ENCODE results near the gene ASF1A.
A peak's percentile ranks its signal among the peaks of the same experiment; 100 is the strongest.

ASF1A gene

DNA sequence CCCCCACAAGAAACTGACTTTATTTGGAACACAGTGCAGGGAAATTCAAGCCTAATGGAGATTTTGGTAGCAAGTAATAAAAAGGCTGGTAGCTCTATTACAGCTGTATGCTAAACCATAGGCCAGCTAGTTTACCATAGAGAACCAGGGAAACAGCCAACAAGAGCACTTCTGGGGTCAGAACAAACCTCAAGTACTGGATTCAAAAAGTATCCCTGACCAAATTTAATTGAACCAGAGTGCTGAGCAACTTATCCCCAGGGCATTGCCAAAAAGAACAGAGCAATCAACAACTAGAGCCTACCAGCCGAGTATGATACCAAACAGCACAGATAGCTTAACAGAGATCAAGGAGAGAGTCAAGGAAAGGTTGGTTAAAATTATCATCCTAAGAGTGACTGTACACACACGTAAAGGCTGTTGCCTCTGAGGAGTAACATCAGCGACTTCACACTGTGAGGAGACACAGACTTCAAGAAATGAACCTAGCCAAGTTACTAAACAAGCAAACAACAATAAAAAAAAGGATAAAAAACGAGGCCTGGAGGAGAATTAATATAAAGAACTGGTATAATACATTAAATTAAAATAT is 11.5 kb upstream of the ASF1A start:
- DNase-seq = no peak

DNA sequence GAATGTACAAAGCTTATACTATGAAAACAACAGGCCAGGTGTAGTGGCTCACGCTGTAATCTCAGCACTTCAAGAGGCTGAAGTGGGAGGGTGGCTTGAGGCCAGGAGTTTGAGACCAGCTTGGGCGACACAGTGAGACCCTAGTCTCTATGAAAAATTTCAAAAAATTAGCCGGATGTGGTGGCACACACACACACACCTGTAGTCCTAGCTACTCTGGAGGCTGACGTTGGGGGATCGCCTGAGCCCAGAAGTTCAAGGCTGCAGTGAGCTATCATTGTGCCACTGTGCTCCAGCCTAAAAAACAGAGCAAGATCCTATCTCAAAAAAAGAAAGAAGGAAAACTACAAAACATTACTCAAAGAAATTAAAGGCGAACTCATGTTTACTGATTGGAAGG is 7.3 kb upstream of the ASF1A start:
- no peak for DNase-seq

DNA sequence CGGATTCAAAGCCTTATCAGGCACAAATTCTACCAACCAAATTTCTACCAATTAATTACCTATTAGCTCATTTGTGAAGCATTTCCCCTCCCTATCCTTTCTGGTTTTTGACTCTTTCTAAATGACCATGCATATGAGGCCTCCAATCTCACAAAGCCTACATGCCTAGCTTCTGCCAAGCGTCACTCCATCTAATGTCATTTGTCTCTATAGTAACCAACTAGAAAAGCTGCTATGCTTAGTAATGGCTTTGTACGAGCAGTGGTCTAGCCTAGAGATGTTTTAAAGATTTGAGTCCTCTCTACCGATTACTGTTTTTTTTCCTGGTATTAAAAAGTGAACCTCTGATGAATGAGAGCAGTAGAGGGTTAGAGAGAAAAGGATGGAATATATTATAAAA is 4.8 kb upstream of the ASF1A start:
- DNase-seq = no peak

DNA sequence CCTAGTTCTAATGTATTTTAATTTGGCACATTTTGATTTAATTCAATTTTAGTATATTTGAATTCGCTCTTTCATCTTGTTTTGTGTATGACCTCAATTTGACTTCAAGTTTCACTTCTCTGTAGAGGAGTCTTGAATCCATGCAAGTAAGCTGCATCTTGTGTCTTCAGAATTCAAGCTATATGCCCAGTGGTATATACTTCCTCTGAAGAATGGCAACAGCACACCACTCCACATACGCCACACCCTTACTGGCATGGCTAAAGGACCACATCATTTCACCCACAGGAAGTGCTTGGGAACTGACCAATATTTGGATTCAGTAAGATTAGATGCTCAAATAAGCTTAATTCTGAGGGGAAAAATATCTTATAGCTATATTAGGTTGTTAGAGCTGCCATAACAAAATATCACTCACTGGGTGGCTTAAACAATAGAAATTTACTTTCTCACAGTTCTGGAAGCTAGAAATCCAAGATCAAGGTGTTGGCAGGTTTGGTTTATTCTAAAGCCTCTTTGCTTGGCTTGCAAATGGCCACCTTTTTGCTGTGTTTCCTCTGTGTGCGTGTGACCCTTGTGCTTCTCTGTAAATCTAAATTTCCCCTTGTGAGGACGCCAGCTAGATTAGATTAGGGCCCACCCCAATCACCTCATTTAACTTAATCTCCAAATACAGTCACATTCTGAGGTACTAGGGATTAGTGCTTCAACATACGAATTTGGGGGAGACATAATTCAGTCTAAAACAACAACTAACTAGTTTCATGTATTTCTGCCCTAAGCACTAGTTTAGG is 2.8 kb upstream of the ASF1A start:
- peak; percentile 41 to 45 for DNase-seq

DNA sequence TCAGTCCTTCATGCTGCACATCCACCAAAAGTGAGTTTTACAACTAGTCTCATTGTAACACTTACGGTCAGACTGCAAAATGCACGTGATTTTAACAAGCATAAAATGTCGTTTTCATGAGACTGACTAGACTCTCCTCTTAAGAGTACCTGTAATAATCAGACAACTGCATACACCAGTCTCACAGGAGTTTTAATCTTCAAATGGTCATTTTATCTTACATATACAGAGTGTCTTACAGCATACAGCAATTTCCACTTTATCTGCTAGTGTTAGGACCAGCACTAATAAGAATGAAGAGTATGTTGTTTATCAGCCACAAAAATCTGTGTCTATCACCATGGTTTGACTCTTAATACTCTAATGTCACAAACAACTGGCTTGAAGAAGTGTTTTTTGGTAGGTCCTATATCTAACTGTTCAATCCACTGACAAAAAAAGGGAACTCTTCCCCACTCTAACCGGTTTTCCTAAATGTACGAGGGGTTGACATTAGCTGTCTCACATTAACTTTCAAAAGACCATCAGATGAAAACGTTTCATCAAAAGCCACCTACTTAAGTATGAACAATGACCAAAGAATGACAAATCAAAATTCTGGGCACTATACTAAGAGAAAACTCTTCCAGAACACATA is 1.5 kb upstream of the ASF1A start:
- DNase-seq = peak; percentile 7 to 21

DNA sequence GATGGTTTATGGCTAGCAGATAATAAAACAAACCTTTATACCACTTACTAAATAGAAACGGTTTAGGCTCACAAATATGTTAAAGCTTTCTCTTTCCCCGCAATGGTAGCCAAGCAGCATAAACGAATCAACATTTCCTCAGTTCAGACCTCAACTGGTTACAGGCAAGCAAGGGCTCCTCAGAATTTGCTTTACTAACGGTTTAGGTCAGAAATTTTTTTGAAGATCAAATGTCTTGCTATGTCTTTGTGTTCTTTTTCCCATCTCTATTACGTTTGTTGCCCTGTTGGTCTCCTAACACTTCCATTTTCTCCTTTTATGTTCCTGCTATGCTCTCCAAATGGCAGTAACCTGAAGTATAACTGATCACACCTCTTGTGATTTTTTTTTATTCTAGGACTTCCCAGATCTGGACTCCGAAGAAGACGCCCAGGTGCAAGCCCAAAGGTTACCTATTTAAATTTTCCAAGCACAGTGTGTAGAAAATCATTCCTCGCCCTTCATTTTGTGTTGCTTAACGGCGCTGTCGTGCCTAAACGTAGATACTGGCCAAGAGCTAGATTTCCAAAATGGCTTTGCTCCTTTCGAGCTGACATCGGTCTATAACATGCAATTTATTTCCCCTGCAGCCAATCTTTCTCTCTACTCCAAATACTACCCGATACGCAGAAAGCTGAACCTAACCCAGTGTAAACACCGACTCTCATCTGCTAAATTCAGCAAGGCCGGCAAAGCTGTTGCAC is 717 bp upstream of the ASF1A start:
- DNase-seq = peak; percentile 26 to 34

DNA sequence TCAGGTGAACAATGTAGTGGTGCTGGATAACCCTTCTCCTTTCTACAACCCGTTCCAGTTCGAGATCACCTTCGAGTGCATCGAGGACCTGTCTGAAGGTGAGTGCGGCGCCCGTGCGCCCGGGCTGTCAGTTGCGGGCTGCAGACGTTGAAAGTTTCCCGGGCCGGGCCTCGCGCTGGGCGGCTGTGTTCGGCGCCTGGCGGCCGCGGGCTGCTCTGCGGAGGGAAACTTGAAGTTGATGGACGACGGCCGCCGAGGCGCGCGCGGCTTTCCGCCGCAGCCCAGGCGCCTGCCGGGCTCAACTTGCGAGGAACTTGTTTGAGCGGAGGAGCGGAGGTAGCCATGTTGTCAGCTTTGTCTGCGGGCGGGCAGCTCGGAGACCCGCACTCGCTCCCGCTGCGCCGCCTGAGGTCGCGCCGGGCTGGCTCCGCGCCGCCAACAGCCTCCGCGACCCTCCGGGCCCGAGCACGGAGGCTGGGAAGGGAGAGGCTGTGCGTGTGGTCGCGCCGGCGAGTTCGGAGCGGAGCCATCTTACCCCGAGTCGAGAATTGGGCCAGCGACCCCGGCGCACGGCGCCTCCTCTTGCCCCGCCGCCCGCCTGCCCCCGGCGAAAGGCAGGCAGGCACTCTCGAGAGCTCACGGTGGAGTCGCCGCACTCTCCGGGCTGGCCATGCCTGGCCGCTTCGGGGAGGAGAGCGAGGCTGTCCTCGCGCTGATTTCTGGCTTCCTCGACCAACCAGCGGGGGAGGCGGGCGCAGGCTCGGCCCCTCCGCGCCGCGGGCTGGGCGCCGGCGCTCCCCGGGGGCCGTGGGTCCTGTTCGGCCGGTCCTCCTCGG is 691 bp downstream of the ASF1A start:
- peak; percentile 38 for DNase-seq

DNA sequence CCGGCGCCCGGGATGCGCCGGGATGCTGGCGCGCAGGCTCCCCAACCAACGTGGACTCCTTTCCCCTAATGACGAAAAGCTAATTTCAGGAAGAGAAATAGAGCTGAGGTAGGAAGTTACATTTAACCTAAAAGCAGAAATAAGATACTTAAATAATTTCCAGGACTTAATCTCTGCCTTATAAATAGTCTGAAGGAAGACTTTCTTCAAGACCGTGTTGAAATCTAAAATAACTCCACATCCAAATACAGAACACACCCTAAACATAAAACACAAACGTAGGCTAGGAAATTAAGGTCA is 1.3 kb downstream of the ASF1A start:
- DNase-seq = peak; percentile 56 to 60

DNA sequence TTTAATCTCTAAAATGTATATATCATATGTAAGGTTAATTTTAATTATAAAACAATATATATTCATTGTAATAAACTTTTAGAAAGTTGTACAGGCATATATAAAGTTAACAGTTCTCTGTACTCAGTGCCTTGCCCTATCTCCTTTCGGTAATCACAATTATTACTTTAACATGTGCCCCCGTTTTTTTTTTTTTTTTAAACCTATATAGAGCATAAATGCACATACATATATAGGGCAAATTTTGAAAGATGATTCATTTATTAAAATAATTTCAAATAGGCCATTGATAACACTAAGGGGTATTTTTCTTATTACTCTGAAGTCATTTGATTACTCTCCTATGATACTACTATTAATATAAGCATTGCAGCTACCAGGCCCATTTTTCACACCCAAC is 1.9 kb downstream of the ASF1A start:
- no peak for DNase-seq

DNA sequence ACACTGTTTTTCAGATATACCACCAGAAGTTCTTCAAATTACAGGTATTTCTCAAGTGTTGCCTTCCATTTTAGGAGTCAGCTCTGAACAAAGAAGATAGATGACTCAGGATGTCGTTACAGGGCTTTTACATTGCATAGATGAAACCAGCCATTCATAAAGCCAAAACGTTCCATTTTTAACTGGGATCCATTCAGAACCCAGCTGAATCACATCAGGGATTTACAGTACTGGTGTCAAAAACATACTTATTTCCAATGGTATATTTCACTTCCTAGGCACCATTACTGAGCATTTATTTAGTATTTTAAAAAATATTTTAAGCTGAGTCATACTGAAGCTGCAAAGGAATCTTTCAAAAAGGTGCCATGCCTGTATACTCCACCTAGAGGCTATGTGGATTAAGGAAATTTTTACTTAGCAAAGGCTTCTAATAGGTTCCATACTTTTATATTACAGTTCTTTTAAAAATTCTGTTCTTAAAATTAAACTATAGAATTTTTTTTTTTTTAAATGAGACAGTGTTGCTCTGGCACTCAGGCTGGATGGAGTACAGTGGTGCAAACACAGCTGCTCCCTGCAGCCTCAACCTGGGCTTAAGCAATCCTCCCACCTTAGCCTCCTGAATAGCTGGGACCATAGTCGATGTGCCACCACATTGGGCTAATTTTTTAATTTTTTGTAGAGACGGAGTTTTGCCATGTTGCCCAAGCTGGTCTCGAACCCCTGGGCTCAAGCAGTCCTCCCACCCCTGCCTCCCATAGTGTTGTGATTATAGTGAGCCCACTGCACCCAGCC is 2.6 kb downstream of the ASF1A start:
- peak; percentile 44 to 49 for DNase-seq

DNA sequence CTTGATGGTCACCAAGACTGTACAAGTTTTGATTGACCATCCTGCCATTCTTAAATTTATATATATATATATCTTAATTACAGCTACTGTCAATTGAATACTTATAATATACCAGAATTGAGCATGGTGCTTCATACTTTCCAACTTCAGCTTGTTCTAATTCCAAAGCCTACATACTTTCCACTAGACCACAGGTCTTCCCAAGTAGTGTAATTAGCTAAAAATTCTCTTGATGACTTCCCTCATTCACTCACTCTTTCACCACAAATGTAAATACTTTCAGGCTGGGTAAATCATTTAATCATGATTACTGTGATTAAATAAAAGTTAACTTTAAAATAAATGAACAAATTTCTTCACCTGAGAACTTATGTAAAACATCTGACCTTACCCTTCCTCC is 3.4 kb downstream of the ASF1A start:
- DNase-seq = no peak

DNA sequence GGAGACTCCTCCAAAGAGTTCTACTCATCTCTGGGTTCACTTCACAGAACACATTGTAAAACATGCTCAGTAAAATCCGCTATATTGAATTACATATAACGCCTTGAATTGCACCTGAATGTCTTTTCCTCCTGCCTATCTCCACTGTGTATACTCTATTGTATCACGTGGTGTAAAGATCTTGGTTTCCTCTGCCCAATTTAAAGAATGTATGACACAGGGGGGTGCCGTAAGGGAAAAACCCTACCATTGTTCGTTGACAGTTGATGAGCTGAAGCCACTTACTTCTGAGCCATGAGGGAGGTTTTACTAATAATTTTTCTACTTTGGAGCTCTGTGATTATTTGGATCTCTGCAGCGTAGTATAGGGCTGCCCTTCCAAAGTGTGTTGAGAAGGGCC is 6.0 kb downstream of the ASF1A start:
- no peak for DNase-seq

DNA sequence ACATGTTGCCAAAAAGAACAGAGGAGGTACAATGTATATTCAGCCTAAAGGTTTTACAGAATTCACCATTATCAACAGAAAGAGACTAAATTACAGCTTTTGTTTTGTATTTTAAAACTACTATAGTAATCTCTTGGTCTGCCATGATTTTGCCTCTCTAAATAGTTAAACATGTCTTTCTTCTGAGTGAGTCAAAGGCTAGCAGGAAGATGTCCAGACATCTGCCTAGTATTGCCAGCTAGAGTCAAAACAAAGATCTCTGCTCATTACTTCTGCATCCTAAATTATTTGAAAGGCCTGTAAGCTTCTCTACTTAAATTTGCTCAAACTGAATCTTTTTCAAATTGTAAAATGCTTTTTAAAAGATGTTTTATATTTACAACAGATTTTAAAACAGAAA is 8.8 kb downstream of the ASF1A start:
- DNase-seq = no peak

DNA sequence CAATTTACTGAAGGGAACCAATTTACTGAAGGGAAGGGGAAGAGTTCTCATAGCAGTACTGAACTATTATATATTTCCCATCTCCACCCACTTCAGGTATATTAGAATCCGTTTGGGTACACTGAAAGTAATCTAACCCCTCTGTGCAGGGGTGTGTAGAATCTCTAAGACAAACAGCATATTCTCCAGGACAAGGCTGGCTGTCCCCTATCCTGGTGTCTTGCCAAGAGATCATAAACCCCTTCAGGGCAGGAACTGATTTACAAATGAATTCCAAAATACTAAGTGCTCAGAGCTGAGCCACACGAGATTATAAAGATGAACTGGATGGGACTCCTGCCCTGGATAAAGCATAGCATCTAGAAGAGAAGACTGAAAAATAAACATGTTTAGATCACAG is 9.2 kb downstream of the ASF1A start:
- no peak for DNase-seq

DNA sequence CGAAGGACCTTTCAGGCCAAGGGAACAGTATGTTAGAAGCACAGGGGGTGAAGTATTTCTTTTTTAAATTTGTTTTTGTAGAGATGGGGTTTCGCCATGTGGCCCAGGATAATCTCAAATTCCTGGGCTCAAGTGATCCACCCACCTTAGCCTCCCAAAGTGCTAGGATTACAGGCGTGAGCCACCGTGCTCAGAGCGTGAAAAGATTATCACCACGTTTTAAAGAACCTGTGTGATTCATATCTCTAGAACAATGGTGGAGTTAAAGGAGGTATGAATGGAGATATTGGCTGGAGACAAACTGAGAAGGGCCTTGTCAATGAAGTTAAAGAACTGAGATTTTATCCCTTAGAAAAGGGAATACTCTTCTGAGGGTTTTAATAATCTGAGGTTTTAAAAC is 9.7 kb downstream of the ASF1A start:
- no peak for DNase-seq

DNA sequence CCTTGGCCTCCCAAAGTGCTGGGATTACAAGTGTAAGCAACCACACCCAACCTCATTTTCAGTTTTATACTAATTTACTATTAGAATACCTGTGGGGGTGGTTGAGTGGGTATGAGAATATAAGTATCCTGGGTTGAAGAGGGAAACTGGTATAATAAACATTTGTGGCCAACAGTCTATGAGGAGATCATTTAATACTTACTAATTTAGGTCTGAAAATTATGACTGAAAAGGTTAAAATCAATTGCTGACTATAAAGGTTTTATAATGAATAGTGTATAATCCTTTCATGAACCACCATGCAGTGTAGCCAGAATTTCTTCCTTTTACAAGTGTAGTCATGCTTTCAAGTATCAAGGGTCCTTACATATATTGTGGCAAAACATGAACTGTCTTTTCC is 11.1 kb downstream of the ASF1A start:
- no peak for DNase-seq

DNA sequence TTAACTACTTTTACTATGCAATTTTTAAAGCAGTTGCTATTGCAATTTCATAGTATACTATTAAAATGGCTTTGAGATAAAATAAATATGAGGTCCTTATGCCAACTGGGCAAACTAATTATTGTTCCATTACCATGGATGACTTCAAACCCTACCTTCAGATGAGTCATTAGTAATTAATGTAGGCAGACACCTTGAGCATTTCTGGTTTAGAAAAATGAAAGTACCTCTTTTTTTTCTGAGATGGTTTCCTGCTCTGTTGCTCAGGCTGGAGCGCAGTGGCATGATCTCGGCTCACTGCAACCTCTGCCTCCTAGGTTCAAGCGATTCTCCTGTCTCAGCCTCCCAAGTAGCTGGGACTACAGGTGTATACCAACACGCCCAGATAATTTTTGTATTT is 11.9 kb downstream of the ASF1A start:
- DNase-seq = no peak

DNA sequence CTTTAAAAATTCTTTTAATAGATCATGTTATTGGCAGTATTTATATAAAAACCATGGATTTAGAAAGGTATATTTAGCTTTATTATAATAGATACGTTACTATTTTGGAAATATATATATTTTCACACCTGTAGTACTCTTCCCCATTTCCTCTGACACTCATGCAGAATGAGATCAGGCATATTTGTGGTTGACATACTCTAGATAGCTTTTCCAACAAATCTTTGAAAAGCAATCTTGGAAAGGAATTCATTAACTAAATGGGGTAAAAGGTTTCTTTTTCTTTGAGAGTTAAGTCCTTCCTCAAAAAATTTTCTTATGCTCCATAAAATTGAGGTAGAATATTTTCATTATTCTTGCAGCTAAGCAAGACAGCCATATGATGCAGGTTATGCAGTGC is 14.5 kb downstream of the ASF1A start:
- no peak for DNase-seq

DNA sequence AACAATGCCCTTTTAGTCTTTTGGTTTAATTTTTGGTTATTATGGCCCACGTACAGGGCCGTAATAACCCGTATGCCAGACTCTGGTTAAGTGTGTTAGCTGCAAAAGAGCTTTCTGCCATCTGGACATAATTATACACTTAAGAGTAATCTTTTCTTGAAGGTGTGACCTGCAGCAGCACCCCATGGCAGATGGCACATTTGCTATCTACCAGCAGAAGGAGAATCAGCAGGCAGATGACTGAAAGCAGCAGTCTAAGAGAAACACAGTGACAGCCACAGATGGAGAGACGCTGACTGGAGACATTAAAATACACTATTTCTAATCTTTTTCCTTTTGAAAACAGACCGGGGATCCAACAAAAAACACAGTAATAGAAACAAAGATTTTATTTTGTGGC is 18.7 kb downstream of the ASF1A start:
- no peak for DNase-seq

DNA sequence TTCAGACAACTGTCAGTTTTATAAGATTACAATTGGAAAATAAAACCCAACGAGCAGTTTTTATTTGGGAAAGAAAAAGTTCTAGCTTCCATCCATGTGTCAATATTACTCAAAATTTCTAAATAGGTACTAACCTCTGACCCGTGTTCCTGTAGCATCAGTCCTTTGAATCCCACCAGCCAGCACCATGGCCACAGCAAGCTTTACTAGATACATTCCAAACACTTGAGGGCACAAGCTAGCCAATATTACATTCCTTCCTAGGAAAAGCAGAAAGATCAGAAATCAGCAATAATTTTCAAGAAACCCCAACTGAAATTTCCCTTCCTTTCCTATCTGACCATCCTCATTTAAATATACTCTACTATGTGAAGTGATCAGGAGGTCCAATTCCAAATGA is 19.2 kb downstream of the ASF1A start:
- no peak for DNase-seq

DNA sequence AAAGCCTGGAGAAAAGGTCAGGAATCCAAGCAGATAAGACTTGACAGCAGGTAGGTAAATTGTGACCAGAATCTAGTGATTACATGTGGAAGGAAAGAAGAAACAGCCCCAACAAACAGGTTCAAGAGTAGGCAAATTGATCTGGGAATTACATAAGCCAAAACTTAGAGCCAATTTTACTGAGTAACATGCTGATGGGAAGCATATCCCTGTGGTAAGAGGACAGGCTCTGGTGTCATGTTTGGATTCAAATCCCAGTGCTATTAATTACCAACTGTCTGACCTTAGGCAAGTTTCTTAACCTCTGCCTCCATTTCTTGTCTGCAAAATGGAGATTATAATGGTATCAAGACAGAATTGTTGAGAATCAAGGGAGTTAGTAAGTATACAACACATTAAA is 20.6 kb downstream of the ASF1A start:
- no peak for DNase-seq

Data from inflammatory macrophage treated with lipopolysaccharide for 1 hour (primary cell).